GM18507 (cell line): Measurements from ENCODE around the gene SLC9A3.

Experiments
- DNase-seq: peaks from one replicate; pipeline ENCODE4 v3.0.0; 2011; ENCODE audit warnings: low read depth; ENCODE audit not compliant: insufficient read length; ENCODE audit errors: extremely low spot score
- FAIRE-seq: peaks from 2 replicates; lab custom pipeline; 2011; peaks lifted over from hg19 to GRCh38; lab: Jason Lieb, UNC

Gene SLC9A3

DNA sequence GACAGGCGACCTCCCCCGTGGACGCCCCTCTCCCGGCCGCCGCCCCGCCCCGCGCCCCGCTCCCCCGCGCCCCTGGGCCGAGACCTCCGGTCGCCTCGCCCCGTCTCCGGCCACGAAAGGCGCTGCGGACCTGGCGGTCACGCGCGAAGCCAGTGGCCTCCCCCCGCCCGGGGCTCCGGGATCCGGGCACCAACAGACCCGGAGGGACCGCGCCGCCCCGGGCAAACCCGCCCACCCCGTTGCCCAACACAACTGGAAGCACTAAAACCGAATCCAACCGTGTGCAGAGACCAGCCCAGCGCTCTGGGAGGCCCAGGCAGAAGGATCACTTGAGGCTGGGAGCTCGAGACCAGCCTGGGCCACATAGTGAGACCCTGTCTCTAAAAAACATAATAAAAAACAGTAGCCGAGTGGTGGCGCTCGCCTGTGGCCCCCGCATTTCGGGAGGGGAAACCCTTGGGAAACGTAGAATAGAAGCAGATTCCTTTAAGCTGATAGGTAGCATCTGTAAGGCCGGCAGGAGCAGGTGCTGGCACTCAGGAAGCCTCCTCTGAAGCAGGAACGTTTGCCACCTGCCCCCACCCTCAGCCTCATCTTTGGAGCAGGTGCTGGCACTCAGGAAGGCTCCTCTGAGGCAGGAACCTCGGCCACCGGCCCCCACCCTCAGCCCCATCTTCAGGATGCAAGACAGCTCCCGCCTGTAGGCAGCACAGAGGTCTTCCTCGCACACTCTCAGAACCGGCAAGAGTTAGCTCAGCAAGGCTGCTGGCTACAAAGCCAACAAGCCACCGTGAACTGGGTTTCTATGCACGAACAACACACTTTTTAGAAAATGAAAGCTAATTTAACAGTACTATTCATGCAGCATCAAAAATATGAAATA lies 4.6 kb upstream of the SLC9A3 start:
- DNase-seq (no peak), FAIRE-seq (no peak)

DNA sequence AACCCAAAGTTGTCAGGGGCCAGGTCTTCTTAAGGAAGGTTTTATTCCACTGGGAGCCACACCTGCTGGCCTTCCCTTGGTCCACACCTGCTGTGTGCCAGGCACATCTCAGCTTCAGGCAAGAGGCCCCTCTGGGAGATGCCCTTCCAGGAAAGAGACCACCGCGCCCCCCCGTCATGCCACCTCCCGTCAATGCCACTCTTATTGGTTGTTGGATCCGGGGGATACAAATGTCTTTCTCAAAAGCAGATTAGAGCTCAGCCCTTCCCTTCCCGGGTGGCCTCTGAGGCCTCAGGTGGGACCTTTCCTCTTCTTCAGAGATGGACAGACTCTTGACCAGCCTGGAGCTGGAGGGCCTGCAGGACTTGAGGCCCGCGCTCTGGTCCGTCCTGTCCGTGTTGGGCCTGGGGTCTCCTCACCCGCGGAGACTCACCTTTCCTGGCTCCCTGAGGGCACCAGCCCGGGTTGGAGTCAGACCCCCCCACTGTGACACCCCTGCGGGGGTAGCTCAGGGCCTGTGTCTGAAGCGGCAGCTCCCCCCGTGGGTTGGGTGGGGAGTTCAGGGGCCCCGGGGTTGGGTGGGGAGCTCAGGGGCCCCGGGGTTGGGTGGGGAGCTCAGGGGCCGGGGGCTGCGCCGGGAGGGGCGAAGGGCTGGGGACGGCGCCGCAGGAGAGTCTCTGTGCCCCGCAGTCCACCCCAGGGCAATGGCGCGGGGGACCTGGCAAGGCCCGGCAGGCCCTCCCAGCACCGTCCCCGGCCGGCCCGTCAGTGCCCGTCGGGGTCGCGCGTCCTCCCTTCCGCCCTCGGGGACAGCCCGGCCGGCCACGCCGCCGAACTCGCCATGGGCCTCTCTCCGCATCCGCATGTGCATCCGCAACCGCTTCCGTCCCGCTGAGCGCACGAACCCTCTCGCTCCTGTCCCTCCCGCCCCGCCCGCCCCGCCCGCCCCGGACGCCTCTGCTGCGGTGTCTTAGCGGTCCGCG lies 3.7 kb upstream of the SLC9A3 start:
- no peak for DNase-seq
- no peak for FAIRE-seq

DNA sequence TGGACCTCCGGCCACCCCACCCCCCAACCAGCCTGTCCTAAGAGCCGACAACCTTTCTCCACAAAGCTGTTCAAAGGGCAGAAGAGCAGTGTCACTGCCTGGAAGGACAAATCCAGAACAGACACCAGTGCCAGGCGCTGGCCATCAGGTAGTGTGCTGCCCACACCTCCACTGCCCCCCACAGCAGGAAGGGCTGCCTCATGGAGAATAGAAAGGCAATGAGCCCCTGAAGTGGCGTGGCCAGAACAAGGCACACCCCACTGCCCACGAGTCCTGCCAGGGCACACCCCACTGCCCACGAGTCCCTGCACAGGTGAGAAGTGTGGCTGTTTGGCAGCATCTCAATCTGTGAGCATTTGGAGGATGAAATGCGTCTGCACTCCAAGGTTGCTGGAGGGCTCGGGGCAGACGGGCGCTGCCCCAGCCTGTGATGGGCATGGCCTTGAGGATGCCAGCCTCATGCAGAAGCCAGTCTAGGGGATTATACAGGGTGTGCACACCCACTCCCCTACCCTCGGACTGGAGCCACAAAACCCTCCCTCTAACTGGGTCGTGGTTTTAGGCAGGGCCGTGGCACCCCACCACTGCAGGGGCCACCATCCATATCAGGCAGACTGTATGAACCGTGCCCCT lies 2.3 kb upstream of the SLC9A3 start:
- DNase-seq (no peak), FAIRE-seq (no peak)

DNA sequence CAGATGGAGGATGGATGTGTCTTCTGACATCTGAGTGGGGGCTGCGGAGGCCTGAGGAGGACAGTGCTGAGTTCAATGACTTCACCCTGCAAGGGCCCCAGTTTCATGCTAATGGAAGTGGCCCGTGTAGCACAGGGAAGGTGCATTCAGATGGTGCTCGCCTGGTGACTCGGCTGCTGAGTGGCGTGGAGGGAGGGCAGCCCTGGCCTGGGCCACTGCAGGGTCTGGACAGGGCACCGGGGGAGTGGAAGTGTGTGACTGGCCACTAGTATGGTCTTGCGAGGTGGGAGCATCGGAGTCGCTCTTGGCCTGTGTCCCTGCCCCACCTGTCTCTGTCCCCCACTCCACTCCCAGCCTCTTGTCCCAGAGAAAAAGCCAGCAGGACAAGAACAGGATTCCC lies 1.7 kb upstream of the SLC9A3 start:
- FAIRE-seq: no peak
- DNase-seq: no peak

DNA sequence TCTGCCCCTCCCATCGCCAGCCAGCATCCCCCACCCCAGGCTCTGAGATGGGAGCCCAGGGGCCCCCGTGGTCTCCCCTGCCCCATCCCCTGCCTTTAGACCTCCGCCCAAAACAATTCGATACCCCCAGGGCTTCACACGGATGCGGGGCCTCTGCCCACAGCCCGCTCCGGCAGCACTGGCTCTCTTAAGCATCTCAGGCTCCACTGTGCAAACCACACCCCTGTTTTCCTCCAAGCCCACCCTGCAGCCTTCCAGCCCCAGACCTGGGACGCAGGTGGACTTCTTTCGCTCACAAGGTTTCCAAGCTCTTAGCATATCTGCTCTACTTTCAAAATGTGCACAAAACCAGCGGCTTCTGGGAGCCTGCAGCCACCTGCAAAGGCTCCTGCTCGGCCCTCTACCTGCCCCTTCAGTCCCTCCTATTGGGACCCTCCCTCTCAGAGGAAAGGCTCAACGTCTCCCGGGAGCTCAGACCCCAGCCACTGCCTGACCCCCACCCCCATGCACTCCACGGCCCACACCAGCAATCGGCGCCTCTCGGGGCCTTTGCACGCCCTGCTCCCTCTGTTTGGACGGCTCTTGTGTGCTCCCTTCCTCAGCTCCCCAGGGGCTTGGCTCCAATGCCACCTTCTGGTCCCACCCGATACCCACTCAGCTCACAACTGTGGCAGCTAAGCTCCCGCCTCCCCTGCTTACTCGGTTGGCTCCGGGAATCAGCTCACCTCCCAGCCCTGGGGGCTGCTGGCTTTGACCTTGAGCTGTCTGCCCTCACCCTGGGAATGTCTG lies 918 bp upstream of the SLC9A3 start:
- FAIRE-seq (no peak), DNase-seq (no peak)

DNA sequence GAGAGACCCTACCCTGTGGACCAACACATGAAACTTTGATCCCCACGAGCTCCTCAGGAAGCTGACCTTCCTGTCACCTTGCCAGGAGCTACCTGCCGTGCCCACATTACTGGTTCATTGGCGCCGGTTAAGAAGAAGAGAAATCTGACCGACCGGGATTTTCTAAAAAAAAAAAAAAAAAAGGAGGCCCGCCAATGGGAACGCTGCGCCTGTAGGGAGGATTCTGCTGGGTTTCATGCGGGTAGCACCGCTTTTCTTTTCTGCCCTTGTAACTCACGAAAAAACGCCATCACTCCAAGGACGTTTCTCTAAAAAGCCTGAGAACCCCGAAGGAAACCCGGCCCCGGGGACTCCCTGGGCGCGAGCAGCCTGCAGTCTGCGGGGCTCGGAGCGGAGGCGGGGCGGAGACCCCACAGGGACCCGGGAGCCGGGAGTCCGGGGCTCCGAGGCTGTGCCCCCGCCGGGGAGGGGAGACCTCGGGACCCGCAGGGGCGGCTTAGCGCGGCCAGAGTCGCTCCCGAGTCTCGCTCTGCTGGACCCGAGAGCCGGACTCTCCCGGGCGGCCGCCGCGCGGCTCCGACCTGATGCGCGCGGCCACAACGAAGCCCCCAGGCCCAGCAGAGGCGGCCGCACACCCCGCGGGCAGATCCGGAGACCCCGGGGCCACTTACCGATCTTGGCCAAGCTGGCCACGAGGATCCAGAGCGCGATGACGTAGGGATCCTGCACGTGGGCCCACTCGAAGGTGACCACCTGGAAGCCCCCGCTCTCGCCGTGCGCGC lies 617 bp downstream of the SLC9A3 start:
- no peak for FAIRE-seq
- no peak for DNase-seq

DNA sequence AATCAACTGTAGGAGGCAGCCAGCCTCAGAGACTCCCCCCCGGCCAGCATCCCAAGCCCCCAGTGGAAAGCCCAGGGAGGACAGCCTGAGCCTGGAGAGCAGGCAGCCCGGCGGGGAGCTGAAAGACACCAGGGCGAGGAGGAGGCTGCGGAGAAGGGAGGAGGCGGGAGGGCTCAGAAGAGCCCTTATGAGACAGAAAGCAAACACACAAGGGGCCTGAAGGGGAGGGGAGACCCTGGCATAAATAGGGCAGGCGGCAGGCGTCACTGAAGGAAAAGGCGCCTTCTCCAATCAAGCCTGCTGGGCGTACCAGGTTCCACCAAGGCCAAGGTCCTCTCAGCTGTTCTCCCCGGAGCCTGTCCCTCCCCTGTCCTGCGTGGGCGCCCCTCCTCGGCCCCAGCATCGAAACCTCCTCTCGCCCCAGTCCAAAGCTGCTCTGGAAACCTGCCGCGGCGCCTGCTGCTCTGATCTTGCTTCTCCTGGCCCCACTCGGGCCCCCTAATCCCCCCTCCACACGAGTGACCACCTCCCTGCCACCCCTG lies 1.3 kb downstream of the SLC9A3 start:
- FAIRE-seq (no peak), DNase-seq (no peak)

DNA sequence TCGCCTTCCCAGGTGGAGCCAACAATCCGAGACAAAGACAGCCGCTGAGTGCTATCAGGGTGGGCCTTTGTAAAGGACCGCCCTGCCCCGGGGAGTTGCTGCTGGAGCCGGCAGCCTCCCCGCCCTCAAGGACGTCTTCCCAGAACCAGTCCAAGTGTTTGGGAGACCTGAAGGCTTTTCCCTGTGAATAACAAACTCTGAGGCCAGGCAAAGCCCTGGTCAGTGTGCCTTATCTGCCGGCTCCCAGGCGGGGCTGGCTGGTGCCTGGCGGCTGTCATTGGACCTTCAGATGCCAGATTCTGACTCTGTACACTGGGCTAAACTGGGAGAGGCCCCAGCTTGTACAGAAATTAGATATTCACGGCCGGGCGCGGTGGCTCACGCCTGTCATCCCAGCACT lies 2.1 kb downstream of the SLC9A3 start:
- FAIRE-seq (no peak), DNase-seq (no peak)

DNA sequence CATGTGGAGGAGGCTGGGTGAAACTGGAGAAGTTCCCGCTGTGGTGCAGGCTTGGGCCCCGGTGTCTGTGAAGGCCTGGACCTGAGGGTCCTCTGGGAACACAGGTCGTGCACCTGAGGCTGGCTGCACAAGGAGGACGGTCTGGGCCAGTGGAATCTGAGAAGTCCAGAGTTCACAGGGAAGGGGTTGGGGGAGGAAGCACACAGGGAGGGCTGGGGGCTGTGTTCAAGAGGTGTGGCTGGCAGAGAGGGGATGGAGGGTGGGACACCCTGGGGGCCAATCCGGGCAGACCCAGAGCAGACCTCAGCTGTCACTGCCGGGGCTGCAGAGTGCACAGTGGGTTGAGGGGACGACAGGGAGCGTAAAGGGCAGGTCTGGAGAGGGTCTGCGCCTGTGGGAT lies 2.6 kb downstream of the SLC9A3 start:
- FAIRE-seq (no peak), DNase-seq (no peak)

DNA sequence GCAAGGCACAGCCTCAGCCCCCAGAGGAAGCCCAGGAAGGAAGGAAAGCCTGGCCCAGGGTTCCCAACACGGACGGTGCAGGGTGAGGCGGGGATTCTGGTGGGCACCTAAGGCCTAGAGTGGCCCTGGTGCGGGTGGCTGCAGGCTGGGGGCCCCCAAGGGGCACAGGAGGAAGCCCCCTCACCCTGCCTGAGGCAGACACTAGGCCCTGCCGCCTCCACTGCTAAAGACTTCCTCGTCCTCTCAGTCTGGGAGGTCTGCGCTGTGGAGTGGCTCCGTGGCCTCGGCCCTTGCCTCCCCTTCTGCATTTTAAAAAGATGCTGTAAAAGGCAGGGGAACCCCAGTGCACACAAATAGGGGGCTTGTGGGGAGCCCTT lies 3.4 kb downstream of the SLC9A3 start:
- DNase-seq (no peak), FAIRE-seq (no peak)

DNA sequence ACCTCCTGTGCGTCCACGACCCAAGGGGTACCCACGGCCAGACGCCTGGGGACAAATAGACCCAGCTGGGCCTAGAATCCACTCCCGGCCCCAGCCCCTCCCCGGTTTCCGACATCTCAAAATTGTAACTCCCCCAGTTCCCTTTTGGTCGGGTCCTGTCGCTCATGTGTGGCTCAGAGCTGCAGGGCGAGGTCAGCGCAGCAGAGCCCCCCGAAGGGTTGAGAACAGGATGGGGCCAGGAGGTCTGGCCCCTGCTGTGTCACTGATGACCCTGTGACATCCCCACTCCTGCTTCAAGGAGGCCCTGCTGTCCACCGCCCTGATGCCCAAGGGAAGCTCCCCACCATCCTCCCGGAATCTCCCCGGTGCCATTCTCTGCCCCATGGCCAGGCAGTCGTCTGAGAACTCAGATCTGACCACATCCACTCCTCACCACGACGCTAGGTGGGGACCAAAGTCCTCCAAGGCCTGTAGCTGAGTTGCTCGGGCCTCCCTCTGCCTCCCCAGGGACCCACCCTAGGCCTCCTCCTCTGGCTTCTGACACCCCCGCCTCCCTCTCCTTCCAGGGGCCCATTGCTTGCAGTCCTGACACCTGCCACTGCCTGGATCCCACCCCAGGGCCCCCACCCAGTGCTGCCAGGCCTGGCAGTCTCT lies 3.9 kb downstream of the SLC9A3 start:
- DNase-seq (no peak), FAIRE-seq (no peak)

DNA sequence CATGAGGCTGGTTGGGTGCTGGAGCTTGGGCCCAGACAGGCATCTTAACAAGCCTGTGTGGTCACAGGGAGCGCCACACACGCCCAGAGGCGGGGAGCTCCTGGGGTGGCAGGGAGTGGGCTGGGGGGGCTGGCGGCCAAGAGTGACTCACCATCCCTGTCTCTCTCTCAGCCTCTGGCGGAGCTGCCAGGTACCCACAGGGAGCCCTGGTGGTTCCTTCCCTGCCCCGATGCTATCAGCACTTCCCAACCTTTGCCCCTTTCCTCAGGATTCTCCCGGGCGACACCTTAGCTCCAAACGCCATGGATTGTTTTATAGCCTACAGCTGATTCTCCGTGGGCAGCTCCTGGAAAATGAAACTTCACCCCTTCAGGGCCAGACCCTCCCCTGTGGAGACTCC lies 5.5 kb downstream of the SLC9A3 start:
- no peak for FAIRE-seq
- DNase-seq: no peak

DNA sequence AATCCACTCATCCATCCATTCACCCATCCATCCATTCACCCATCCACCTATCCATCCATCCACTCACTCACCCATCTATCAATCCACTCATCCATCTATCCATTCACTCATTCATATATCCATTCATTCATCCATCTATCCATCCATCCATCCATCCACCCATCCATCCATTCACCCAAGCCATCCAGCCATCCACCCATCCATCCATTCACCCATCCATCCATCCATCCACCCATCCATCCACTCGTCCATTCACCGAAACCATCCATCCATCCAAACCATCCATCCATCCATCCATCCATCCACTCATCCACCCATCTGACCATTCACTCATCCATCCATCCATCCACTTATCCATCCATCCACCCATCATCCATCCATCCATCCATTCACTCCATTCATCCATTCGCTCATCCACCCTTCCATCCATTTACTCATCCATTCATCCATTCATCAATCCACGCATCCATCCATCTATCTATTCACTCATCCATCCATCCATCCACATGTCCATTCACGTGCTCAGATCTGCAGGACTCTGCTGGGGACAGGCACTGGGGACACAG lies 6.6 kb downstream of the SLC9A3 start:
- FAIRE-seq (no peak), DNase-seq (no peak)

DNA sequence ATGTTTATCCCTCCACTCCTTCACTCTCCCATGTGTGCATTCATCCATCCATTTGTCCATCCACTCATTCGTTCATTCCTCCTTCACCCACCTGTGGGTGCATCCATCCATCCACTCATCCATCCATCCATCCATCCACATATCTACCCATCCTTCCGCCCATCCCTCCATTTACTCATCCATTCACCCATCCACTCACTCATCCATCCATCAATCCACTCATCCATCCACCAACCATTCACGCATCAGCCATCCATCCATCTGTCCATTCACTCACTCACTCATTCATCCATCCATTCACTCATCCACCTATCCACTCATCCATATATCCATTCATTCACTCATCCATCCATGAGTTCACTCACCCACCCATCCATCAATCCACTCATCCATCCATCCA lies 7.3 kb downstream of the SLC9A3 start:
- DNase-seq: no peak
- no peak for FAIRE-seq

DNA sequence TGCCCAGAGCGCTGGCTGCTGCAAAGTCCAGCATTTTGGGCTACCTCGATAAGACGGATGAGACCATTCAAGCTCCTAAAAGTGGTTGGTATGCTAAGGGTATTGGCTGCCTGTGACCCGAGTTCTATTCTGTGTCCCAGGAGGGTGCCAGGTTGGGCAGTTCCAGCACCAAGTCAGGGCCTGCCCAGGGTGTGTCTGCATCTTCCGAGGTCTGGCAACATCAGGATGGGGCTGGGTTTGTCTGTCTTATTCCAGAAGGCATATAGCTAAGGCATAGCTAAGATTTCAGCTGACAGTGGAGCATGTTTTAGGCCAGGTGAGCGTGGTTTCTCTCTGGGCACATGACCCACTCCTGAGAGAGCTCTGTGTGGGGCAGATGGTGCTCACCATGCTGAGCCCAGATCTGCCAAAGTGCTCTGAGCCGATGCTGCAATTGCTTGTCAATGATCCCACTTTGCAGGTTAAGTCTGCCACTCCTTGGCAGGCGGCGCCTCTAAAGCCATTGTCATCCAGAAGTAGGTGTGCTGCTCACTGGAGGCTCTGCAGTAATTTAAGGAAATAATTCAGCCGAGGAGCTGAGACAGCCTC lies 7.8 kb downstream of the SLC9A3 start:
- DNase-seq (no peak), FAIRE-seq (no peak)

DNA sequence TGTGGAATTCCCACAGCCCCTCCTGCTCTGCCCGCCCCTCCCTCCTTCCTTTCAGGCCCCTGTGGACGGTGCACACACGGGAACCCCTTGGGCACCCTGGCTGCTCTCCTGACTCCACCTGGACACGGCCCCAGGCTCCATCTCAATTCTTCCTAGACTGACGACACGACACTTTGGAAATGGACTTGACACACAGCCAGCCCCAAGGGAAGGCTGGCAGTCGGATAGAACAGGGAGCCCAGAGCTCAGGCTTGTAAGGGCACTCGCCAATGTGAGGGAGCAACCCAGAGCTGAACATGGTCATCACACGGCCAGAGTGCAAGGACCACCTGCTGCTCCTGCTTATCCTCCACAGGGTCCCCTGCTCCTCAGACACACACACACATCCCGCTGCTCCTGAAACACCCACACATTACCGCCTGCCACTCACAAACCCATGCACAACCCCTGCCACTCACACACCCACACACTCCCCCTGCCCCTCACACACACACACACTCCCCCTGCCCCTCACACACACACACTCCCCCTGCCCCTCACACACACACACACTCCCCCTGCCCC lies 8.9 kb downstream of the SLC9A3 start:
- no peak for DNase-seq
- FAIRE-seq: no peak

DNA sequence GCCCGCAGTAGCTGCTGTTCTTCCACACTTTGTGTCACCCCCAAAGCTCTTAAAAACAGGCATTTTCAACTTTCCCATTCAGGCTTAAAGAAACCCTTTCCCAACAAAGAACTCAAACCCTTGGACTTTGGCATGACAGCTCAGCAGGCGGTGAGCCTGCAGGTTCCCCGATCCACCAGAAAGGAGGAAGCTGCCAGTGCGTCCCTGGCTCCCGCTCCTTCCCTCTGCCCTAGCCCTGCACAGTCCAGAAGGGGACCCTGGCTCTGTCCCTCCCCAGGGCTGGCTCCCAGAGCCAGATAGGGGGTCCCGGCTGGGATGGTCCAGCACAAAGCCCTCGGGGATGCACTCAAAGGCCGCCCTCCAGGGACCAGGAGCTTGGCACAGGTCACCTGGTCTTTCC lies 9.6 kb downstream of the SLC9A3 start:
- FAIRE-seq (no peak), DNase-seq (no peak)
